CD4-positive, alpha-beta T cell treated with Interleukin-6 for 4 hours (primary cell): ENCODE measurements around the gene VPS37C.

Experiments
- DNase-seq: peaks from one replicate; pipeline ENCODE4 v3.0.0-alpha.2; 2020; ENCODE audit warnings: mixed read lengths

The VPS37C gene

GRCh38 chr11:61152816-61153592 lies 8.2 kb downstream of the VPS37C start:
- DNase-seq, result no peak

- no peak for DNase-seq
Observed at GRCh38 chr11:61151545-61152252, 9.5 kb downstream of the VPS37C start.

- no peak for DNase-seq
Observed at GRCh38 chr11:61150706-61151544, 10.3 kb downstream of the VPS37C start.

GRCh38 chr11:61149624-61150615 lies 11.3 kb downstream of the VPS37C start:
- DNase-seq, result no peak

- no peak for DNase-seq
Observed at GRCh38 chr11:61147791-61148620, 13.2 kb downstream of the VPS37C start.

GRCh38 chr11:61147271-61147670 lies 14.0 kb downstream of the VPS37C start:
- DNase-seq, result no peak

GRCh38 chr11:61146416-61146815 lies 14.8 kb downstream of the VPS37C start:
- no peak for DNase-seq

GRCh38 chr11:61145228-61146005 lies 15.8 kb downstream of the VPS37C start:
- DNase-seq, result no peak

- DNase-seq, result no peak
Observed at GRCh38 chr11:61144511-61145179, 16.6 kb downstream of the VPS37C start.

GRCh38 chr11:61142424-61142823 lies 18.8 kb downstream of the VPS37C start:
- no peak for DNase-seq

GRCh38 chr11:61141601-61142028 lies 19.6 kb downstream of the VPS37C start:
- DNase-seq, result no peak

GRCh38 chr11:61140416-61140815 lies 20.8 kb downstream of the VPS37C start:
- no peak for DNase-seq

GRCh38 chr11:61139387-61139786 lies 21.8 kb downstream of the VPS37C start:
- no peak for DNase-seq

GRCh38 chr11:61138935-61139334 lies 22.3 kb downstream of the VPS37C start:
- no peak for DNase-seq

- DNase-seq, result no peak
Observed at GRCh38 chr11:61134801-61135257, 26.4 kb downstream of the VPS37C start.

GRCh38 chr11:61133956-61134662 lies 27.1 kb downstream of the VPS37C start:
- no peak for DNase-seq

- no peak for DNase-seq
Observed at GRCh38 chr11:61133145-61133544, 28.1 kb downstream of the VPS37C start.

- no peak for DNase-seq
Observed at GRCh38 chr11:61132646-61133045, 28.6 kb downstream of the VPS37C start.

GRCh38 chr11:61131998-61132555 lies 29.1 kb downstream of the VPS37C start:
- no peak for DNase-seq
